K562 (cell line): ENCODE data around the gene ZBTB2. TPM values are rescaled to one million over a fixed set of nuclear protein-coding genes. Genes with fewer than 3 reads are reported as not detected.

Source experiments
- CREM ChIP-seq: IDR thresholded peaks from 2 replicates; pipeline ENCODE4 v1.6.1; 2014; ENCODE audit warnings: antibody characterized with exemption, low read depth
- CTBP1 ChIP-seq: fragments of 450-650 bp; IDR thresholded peaks from 2 replicates; pipeline ENCODE4 v1.6.1; 2016; ENCODE audit warnings: borderline replicate concordance
- FOXA1 ChIP-seq: fragments of 450-650 bp; IDR thresholded peaks from 2 replicates; pipeline ENCODE4 v1.6.1; 2016; ENCODE audit warnings: mild to moderate bottlenecking, borderline replicate concordance
- GATA2 ChIP-seq: sonication (generic); formaldehyde crosslinking; IDR thresholded peaks from 2 replicates; pipeline ENCODE4 v1.4.0; 2020; ENCODE audit warnings: mild to moderate bottlenecking, missing genetic modification reagents
- HNRNPK ChIP-seq: fragments of 200-400 bp; formaldehyde crosslinking; IDR thresholded peaks from one replicate; pipeline ENCODE4 v1.6.1; 2018; ENCODE audit warnings: mild to moderate bottlenecking, low read depth, low read length; ENCODE audit not compliant: poor library complexity, severe bottlenecking
- LARP7 ChIP-seq: fragments of 450-650 bp; IDR thresholded peaks from 2 replicates; pipeline ENCODE4 v1.6.1; 2016
- MCM7 ChIP-seq, 2 experiments: fragments of 450-650 bp; IDR thresholded peaks; 2 replicates each; pipeline ENCODE4 v1.6.1; 2016 to 2018
- PTBP1 ChIP-seq: fragments of 200-400 bp; formaldehyde crosslinking; IDR thresholded peaks from 2 replicates; pipeline ENCODE4 v1.6.1; 2017; ENCODE audit warnings: low read depth, low read length
- STAT5A ChIP-seq: IDR thresholded peaks from 2 replicates; pipeline ENCODE4 v1.6.1; 2012; ENCODE audit warnings: low read length, inconsistent platforms, borderline replicate concordance
- TRIM28 ChIP-seq: fragments of 450-650 bp; IDR thresholded peaks from 2 replicates; pipeline ENCODE4 v1.6.1; 2017
- ZEB2 ChIP-seq: fragments of 450-650 bp; IDR thresholded peaks from 2 replicates; pipeline ENCODE4 v1.6.1; 2016
- ZKSCAN1 ChIP-seq: fragments of 150-350 bp; IDR thresholded peaks from 2 replicates; pipeline ENCODE4 v1.6.1; 2016; ENCODE audit warnings: low read depth, low read length
- ZNF143 ChIP-seq: sonication (generic); formaldehyde crosslinking; IDR thresholded peaks from 2 replicates; pipeline ENCODE4 v1.9.0; 2022; ENCODE audit warnings: mild to moderate bottlenecking, missing genetic modification reagents
- polyA plus RNA-seq, 8 experiments: library from polyadenylated mRNA; depleted of rRNA in 4 of 8; stranded (reverse) in 5 of 8; unstranded in 3 of 8; fragments of >200 nt; fragmentation: Nextera tagmentation in 2 of 8; fragmentation: Illumina TruSeq in 1 of 8; extraction: Ambion mirVana in 2 of 8; extraction: Trizol in 1 of 8; gene quantifications; 2 replicates each; pipeline versions ENCODE4 v1.2.1 to v1.2.3, GENCODE V29; 2011 to 2014; ENCODE audit warnings: inconsistent platforms in 1 of 8, missing spikeins in 1 of 8
- total RNA-seq, 7 experiments: library from RNA; depleted of rRNA in 6 of 7; stranded (reverse); fragments of >200 nt in 6 of 7; fragmentation: Illumina TruSeq in 2 of 7; extraction: Trizol in 2 of 7; gene quantifications; 2 replicates each; pipeline versions ENCODE4 v1.2.1 to v1.2.3, GENCODE V29; 2011 to 2021; ENCODE audit warnings: low replicate concordance in 1 of 7
- TF ChIP-seq, protein P1 (sequence below): fragments of 250-450 bp; sonication (Bioruptor Pico); IDR thresholded peaks from 2 replicates; pipeline ENCODE4 v1.5.0; 2021; ENCODE audit warnings: mild to moderate bottlenecking, borderline replicate concordance
- TF ChIP-seq, protein P2 (sequence below): sonication (generic); formaldehyde crosslinking; IDR thresholded peaks from 2 replicates; pipeline ENCODE4 v1.8.0; 2022; ENCODE audit warnings: missing genetic modification reagents, mild to moderate bottlenecking, moderate library complexity, borderline replicate concordance
- TF ChIP-seq, protein P3 (sequence below): fragments of 450-650 bp; formaldehyde crosslinking; conservative IDR thresholded peaks from 2 replicates; pipeline ENCODE4 v1.4.0; 2022; ENCODE audit warnings: mild to moderate bottlenecking, missing genetic modification characterization
- TF ChIP-seq, protein P4 (sequence below): sonication (generic); formaldehyde crosslinking; IDR thresholded peaks from 2 replicates; pipeline ENCODE4 v1.8.0; 2022; ENCODE audit warnings: mild to moderate bottlenecking, missing genetic modification reagents
- TF ChIP-seq, protein P5 (sequence below): sonication (generic); formaldehyde crosslinking; IDR thresholded peaks from 2 replicates; pipeline ENCODE4 v1.8.1; 2023; ENCODE audit warnings: mild to moderate bottlenecking, missing genetic modification reagents
- TF ChIP-seq, protein P6 (sequence below): fragments of 250-450 bp; sonication (Bioruptor Pico); IDR thresholded peaks from 2 replicates; pipeline ENCODE4 v1.8.0; 2021; ENCODE audit warnings: moderate library complexity, mild to moderate bottlenecking, inconsistent platforms

Gene ZBTB2
- total and polyA plus RNA-seq, 9 of the 15 experiments (the other 6 are each of a cell fraction or from before 2014, with no cell fraction given): 5.1 to 26.2 (median 16.4) TPM

DNA sequence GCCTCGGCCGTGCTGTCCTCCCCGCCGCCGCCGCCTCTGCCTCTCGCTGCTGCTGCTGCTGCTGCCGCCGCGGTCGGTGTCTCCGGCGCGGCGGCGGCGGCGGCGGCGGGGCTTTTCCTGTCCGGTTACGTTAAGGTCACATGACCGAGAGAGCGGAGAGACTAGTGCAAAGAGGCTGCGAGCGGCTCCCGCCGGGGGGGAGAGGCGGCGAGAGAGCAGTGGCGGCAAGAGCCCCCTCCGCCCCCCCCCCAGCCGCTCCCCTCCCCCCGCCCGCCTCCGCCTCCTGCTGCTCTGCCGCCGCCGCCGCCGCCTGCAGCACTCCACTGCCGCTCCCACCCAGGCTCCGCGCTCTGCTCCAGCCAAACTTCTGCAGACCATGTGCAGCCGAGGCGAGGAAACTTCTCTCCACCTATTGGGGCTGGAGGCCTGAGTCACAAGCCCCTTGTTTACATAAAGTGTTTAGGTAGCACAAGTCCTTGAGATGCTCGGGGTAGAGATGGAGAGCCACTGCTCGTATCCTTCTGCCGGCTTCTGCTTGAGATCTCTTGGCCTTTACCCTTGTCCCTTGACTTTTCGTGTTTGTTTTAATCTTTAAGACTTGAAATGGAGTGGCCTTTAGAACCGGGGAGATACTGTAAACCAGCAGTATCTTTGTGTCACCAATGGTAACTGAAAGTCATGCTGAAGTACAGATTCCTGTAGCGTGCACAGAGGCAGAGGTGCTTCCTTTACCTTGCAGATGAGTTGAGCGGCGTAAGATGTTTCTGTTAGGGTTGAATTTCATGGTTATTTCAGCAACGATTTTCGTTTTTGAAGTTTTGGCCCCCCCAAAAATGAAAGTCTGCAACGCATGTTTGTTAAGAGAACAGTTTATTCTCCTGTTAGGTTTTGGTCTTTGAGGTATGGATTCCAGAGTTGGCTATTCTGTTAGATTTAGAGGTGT, at the start of gene ZBTB2 (continued):
- TF ChIP-seq, protein P1, sequence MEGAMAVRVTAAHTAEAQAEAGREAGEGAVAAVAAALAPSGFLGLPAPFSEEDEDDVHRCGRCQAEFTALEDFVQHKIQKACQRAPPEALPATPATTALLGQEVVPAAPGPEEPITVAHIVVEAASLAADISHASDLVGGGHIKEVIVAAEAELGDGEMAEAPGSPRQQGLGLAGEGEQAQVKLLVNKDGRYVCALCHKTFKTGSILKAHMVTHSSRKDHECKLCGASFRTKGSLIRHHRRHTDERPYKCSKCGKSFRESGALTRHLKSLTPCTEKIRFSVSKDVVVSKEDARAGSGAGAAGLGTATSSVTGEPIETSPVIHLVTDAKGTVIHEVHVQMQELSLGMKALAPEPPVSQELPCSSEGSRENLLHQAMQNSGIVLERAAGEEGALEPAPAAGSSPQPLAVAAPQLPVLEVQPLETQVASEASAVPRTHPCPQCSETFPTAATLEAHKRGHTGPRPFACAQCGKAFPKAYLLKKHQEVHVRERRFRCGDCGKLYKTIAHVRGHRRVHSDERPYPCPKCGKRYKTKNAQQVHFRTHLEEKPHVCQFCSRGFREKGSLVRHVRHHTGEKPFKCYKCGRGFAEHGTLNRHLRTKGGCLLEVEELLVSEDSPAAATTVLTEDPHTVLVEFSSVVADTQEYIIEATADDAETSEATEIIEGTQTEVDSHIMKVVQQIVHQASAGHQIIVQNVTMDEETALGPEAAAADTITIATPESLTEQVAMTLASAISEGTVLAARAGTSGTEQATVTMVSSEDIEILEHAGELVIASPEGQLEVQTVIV (CRISPR knock-in tag): no peak
- no peak for TF ChIP-seq ZKSCAN1
- TF ChIP-seq STAT5A: no peak
- no peak for TF ChIP-seq CREM
- TF ChIP-seq, protein P2, sequence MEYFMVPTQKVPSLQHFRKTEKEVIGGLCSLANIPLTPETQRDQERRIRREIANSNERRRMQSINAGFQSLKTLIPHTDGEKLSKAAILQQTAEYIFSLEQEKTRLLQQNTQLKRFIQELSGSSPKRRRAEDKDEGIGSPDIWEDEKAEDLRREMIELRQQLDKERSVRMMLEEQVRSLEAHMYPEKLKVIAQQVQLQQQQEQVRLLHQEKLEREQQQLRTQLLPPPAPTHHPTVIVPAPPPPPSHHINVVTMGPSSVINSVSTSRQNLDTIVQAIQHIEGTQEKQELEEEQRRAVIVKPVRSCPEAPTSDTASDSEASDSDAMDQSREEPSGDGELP (CRISPR knock-in tag): peak; percentile 24; the same call in 1 of the 2 replicates
- TF ChIP-seq, protein P3, sequence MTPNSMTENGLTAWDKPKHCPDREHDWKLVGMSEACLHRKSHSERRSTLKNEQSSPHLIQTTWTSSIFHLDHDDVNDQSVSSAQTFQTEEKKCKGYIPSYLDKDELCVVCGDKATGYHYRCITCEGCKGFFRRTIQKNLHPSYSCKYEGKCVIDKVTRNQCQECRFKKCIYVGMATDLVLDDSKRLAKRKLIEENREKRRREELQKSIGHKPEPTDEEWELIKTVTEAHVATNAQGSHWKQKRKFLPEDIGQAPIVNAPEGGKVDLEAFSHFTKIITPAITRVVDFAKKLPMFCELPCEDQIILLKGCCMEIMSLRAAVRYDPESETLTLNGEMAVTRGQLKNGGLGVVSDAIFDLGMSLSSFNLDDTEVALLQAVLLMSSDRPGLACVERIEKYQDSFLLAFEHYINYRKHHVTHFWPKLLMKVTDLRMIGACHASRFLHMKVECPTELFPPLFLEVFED (CRISPR knock-in tag): no peak
- no peak for TF ChIP-seq ZNF143 (CRISPR knock-in tag)
- peak; percentile 15; the same call in 1 of the 2 replicates for TF ChIP-seq CTBP1
- TF ChIP-seq, protein P4, sequence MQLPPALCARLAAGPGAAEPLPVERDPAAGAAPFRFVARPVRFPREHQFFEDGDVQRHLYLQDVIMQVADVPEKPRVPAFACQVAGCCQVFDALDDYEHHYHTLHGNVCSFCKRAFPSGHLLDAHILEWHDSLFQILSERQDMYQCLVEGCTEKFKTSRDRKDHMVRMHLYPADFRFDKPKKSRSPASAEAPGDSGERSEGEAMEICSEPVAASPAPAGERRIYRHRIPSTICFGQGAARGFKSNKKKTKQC: 0 out of 2 replicates have a peak, but pooled peaks have one; percentile 30
- 0 out of 2 replicates have a peak, but pooled peaks have one; percentile 13 for TF ChIP-seq GATA2 (CRISPR knock-in tag)
- no peak for TF ChIP-seq ZEB2
- TF ChIP-seq MCM7 (IDR thresholded peaks at IDR 0.05): no peak
- TF ChIP-seq, protein P5, sequence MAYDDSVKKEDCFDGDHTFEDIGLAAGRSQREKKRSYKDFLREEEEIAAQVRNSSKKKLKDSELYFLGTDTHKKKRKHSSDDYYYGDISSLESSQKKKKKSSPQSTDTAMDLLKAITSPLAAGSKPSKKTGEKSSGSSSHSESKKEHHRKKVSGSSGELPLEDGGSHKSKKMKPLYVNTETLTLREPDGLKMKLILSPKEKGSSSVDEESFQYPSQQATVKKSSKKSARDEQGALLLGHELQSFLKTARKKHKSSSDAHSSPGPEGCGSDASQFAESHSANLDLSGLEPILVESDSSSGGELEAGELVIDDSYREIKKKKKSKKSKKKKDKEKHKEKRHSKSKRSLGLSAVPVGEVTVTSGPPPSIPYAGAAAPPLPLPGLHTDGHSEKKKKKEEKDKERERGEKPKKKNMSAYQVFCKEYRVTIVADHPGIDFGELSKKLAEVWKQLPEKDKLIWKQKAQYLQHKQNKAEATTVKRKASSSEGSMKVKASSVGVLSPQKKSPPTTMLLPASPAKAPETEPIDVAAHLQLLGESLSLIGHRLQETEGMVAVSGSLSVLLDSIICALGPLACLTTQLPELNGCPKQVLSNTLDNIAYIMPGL (CRISPR knock-in tag): 0 out of 2 replicates have a peak, but pooled peaks have one; percentile 33
- no peak for TF ChIP-seq LARP7
- TF ChIP-seq HNRNPK: peak; percentile 28
- TF ChIP-seq, protein P6, sequence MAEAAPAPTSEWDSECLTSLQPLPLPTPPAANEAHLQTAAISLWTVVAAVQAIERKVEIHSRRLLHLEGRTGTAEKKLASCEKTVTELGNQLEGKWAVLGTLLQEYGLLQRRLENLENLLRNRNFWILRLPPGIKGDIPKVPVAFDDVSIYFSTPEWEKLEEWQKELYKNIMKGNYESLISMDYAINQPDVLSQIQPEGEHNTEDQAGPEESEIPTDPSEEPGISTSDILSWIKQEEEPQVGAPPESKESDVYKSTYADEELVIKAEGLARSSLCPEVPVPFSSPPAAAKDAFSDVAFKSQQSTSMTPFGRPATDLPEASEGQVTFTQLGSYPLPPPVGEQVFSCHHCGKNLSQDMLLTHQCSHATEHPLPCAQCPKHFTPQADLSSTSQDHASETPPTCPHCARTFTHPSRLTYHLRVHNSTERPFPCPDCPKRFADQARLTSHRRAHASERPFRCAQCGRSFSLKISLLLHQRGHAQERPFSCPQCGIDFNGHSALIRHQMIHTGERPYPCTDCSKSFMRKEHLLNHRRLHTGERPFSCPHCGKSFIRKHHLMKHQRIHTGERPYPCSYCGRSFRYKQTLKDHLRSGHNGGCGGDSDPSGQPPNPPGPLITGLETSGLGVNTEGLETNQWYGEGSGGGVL (CRISPR knock-in tag): no peak
- no peak for TF ChIP-seq FOXA1
- TF ChIP-seq PTBP1: 0 out of 2 replicates have a peak, but pooled peaks have one; percentile 37
- TF ChIP-seq TRIM28: no peak
